ENCODE measurements around the gene ITGAL.
"Not testable (repeated sequence)": the region's sequence is repeated elsewhere in the genome, so short reads cannot be mapped to it uniquely, and the experiment has no call there.

ITGAL gene

DNA sequence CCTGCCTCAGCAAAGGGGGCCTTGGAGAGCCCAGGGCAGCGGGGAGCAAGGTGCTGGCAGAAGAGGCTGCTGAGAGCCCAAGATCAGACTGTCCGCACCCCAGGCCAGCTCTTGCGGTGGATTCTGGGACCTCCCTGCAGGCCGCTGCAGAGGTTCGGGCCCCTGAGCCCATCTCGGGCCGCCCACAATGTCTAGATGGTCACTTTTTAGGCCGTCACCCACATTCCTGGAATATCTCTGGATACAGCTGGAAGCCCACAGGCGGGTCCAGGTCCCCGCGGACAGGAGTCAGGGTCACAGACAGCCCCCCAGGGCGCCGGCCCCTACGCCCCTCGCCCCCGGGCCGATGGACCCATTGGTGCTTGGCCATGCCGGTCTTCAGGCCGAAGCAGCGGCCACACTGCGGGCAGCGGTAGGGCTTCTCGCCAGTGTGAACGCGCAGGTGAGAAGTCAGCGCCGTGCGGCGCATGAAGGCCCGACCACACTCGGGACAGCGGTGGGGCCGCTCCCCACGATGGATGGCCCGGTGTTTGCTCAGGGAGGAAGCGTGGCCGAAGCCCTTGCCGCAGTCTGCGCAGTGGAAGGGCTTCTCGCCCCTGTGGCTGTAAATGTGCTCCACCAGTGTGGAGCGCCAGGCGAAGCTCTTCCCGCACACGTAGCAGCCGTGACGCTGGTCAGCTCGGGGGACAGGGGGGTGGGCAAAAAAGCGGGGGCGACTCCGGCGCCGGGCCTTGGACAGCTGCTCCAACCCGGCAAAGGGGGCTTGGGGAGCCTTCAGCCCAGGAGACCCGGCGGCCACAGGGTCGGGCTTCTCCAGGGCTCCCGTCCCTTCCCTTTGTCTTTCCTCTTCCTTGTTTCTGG, 60.0 kb downstream of the ITGAL start:
- no peak for FAIRE-seq
- TF ChIP-seq POLR2A (IDR thresholded peaks at IDR 0.05; ENCODE audit: low read depth, low read length) (no peak), TAF1 (IDR thresholded peaks at IDR 0.05; ENCODE audit: borderline replicate concordance, low read depth, low read length) (no peak), POLR2AphosphoS5 (IDR thresholded peaks at IDR 0.05; ENCODE audit: low read depth, low read length) (no peak)
- DNase-seq (ENCODE audit: insufficient read length): no peak

DNA sequence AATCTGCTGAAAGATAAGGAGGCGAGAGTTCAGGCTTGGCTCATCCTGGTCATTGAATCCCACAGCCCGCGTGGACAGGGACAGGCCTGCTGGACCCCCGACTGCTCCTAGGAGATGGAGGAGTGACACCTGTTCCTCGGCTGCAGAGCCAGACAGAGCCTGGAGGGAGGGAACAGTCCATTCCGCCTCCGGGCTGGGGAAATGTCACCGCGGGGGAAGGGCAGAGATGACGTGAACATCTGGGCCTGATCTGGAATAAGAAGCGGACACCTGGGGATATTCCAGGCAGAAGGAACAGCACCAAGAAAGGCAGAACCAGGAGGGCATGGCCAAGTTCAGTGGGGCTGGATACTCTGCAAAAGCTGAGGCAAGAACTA, 60.6 kb downstream of the ITGAL start:
- no peak for TF ChIP-seq TAF1 (IDR thresholded peaks at IDR 0.05; ENCODE audit: borderline replicate concordance, low read depth, low read length)
- no peak for TF ChIP-seq POLR2A (IDR thresholded peaks at IDR 0.05; ENCODE audit: low read depth, low read length)
- no peak for TF ChIP-seq POLR2AphosphoS5 (IDR thresholded peaks at IDR 0.05; ENCODE audit: low read depth, low read length)
- no peak for DNase-seq (ENCODE audit: insufficient read length)
- FAIRE-seq: no peak

DNA sequence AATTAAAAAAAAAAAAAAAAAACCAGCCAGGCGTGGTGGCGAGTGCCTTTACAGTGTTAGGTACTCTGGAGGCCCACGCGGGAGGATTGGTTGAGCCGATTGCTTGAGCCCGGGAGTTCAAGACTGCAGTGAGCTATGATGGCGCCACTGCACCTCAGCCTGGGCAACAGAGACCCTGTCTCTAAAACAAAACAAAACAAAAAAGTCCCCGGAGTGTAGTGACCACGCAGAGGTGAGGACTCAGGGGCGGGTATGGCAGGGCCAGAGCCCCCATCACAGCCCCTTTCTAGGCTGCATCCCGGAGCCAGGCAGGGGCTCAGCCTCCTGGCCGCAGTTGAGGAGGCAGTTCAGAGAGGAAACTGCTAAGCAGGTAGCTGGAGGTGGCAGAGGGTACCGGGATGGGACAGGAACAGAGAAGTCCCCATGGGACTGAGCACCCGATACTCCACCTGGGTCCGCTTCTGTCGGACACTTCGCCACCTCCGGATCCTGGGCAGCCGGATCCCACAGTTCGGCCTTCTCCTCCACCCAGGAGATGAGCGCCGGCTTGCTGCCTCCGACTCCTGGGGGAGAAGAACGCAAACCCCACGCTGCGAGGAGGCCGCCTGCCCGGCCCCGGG, 61.3 kb downstream of the ITGAL start:
- FAIRE-seq (peak; percentile 60), DNase-seq (ENCODE audit: insufficient read length) (no peak)
- TF ChIP-seq TAF1 (IDR thresholded peaks at IDR 0.05; ENCODE audit: borderline replicate concordance, low read depth, low read length) (no peak), POLR2AphosphoS5 (IDR thresholded peaks at IDR 0.05; ENCODE audit: low read depth, low read length) (no peak), POLR2A (IDR thresholded peaks at IDR 0.05; ENCODE audit: low read depth, low read length) (no peak)

DNA sequence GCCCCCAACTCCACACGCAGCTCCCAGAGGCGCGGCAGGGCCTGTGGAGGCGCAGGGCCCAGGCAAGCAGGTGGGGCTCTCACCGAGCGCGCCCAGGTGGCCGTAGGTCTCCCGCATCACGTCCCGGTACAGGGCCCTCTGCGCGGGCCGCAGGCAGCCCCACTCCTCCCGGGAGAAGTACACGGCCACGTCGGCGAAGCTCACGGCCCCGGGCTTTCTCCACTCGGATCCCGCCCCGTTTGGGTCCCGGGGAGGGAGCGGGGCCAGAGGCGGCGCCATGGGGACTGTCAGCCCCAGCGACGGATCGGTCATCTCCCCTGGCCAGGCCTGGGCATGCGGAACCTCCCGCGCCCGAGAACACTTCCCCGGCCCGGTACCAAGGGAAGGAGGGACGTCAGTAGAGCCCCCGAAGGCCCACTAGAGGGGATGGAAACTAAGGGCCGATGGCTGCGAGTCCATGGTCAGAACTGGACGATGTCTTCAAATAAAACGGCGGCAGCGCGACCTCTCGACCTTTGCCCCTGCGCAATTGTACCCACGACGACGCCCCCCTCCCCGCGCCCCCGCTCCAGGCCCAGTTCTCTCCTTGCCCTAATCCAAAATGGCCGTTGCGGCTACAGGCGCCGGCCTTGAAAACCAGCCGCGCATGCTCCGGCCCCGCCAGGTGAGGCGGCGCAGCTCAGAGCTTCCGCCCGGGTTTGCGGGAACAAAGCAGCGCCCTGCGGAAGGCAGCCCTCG, 62.0 kb downstream of the ITGAL start, which contains the start of gene ZNF747:
TSS of gene ZNF747 (minus strand) at position 491 of the 738 bp plus-strand sequence. CDS start at position 312, 179 bp downstream.
- DNase-seq (ENCODE audit: insufficient read length): peak; percentile 93
- FAIRE-seq: peak; percentile 78
- TF ChIP-seq POLR2A (IDR thresholded peaks at IDR 0.05; ENCODE audit: low read depth, low read length) (peak; percentile 25; the same call in 1 of the 2 replicates), TAF1 (IDR thresholded peaks at IDR 0.05; ENCODE audit: borderline replicate concordance, low read depth, low read length) (peak; percentile 76), POLR2AphosphoS5 (IDR thresholded peaks at IDR 0.05; ENCODE audit: low read depth, low read length) (no peak)

DNA sequence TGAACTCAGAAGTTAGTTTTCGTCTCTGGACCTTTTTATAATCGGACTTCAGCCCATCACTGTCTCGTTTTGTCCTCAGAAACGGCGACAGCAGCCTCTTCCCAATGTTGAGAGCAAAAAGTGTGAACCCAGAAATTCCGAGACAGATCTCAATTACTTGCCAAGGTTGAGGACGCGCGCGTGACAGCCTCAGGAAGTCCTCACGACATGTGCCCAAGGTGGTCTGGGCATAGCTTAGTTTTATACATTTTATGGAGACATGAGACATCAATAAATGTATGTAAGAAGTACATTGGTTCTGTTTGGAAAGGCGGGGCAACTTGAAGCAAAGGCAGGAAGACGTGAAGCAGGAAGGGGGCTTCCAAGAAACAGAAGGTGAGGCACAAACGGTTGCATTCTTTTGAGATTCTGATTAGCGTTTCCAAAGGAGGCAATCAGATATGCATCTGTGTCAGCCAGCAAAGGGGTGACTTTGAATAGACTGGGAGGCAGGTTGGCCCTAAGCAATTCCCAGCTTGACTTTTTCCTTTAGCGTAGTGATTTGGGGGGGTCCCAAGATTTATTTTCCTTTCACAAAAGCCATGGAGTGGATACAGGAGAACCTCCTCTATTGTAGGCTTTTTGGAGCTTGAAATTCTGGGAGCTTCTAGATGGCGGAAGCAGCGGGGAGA, 62.7 kb downstream of the ITGAL start:
- no peak for DNase-seq (ENCODE audit: insufficient read length)
- TF ChIP-seq POLR2AphosphoS5 (IDR thresholded peaks at IDR 0.05; ENCODE audit: low read depth, low read length) (peak; percentile 89), TAF1 (IDR thresholded peaks at IDR 0.05; ENCODE audit: borderline replicate concordance, low read depth, low read length) (no peak), POLR2A (IDR thresholded peaks at IDR 0.05; ENCODE audit: low read depth, low read length) (peak; percentile 88)
- peak; percentile 42 for FAIRE-seq

DNA sequence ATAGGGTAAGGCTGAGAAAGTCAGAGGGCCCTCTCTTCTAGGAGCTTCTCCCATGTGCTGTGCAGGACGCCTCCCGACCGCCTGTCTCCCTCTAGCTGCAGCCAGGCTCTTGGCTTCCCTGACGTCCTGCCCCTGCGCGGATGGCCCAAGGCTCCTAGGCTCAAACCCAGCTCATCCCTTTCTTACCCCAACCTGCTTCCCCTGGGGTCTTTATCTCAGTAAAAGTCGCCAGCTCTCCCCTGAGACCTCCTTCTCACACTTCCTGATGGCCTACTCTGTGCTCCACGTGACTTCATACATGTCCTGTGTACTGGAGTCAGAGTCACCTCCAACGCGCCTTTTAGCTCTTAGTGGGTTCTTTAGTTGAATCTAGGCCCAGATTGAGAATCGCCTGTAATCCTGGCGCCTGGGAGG, 63.2 kb downstream of the ITGAL start:
- peak; percentile 70 for FAIRE-seq
- TF ChIP-seq POLR2A (IDR thresholded peaks at IDR 0.05; ENCODE audit: low read depth, low read length): peak; percentile 61
- peak; percentile 33; the same call in 1 of the 2 replicates for TF ChIP-seq POLR2AphosphoS5 (IDR thresholded peaks at IDR 0.05; ENCODE audit: low read depth, low read length)
- TF ChIP-seq TAF1 (IDR thresholded peaks at IDR 0.05; ENCODE audit: borderline replicate concordance, low read depth, low read length): 0 out of 2 replicates have a peak, but pooled peaks have one; percentile 29
- DNase-seq (ENCODE audit: insufficient read length): peak; percentile 77

DNA sequence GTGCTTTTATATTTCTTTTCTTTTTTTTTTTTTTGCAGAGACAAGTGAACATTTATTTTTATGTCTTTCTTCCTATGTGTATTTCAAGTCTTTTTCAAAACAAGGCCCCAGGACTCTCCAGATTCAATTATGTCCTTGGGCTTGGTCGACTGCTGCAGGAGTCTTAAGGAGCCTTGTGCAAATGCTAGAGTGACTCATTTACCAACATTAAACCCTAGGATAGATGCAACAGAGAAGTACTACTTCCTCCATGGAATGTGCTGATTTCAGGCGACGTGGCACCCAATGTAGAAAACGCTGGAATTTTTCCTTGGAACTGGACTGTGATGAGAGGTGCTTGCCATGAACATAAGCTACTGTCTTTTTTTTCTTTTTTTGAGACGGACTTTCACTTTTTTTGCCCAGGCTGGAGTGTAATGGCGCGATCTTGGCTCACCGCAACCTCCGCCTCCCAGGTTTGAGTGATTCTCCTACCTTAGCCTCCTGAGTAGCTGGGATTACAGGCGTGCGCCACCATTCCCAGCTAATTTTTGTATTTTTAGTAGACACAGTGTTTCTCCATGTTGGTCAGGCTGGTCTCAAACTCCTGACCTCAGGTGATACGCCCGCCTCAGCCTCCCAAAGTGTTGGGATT, 64.0 kb downstream of the ITGAL start:
- DNase-seq (ENCODE audit: insufficient read length); FAIRE-seq: not testable (repeated sequence)

DNA sequence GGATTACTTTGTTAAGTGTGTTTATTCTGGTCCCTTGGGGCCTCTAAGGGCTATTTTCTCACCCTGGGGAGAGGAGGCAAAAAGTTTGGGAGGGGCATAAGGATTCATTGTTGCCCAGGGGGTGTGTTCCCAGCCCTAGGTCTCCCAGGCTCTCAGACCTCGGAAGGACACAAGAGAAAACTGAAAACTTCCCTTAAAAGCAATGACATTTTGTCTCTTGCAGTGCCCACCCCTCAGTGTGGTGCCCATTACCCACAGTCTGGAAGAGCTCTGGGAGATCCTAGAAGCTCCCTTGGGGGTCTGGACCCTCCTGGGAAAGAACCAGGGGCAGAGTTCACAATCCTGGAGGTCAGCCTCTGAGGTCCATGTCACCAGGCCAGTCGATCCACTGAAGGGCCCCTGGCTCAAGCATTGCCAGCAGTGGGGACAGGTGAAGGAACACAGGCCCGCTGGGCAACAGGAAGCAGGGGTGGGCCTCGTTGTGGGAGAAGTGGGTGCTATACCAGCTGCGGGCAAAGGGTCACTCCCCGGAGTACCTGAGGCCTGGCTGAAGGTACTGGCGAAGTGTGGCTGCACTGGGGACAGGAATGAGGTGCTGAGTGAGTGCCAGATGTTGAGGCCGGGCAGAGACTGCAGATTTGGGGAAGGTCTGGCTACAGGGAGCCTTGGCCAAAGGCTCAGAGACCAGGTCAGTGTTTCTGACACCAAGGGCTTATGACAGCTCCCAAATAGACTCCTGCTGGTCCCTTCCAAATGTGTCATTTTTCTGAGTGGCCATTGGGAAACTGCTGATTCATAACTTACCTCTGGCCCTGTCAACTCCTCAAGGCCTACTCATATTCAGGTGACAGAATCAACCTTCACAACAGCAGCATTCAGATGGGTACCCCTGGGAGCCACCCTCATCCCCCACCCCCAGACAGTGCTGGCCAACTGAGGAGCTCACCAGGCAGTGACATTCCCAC, 66.7 kb downstream of the ITGAL start:
- no peak for DNase-seq (ENCODE audit: insufficient read length)
- FAIRE-seq: no peak
- TF ChIP-seq TAF1 (IDR thresholded peaks at IDR 0.05; ENCODE audit: borderline replicate concordance, low read depth, low read length) (no peak), POLR2AphosphoS5 (IDR thresholded peaks at IDR 0.05; ENCODE audit: low read depth, low read length) (no peak), POLR2A (IDR thresholded peaks at IDR 0.05; ENCODE audit: low read depth, low read length) (no peak)

DNA sequence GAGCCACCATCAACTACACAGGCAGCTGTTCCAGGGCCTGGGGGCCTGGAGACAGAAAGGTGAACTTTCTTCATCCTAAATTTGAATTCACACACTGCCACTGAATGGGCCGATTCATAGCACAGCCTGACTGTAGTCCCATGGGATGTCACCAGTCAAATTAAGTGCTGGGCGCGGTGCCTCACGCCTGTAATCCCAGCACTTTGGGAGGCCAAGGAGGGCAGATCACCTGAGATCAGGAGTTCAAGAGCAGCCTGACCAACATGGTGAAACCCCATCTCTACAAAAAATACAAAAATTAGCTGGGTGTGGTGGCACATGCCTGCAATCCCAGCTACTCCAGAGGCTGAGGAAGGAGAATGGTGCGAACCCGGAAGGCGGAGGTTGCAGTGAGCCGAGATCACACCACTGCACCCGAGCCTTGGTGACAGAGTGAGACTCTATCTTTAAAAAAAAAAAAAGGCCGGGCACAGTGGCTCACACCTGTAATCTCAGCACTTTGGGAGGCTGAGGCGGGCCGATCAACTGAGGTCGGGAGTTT, 67.5 kb downstream of the ITGAL start:
- DNase-seq (ENCODE audit: insufficient read length); FAIRE-seq: not testable (repeated sequence)

DNA sequence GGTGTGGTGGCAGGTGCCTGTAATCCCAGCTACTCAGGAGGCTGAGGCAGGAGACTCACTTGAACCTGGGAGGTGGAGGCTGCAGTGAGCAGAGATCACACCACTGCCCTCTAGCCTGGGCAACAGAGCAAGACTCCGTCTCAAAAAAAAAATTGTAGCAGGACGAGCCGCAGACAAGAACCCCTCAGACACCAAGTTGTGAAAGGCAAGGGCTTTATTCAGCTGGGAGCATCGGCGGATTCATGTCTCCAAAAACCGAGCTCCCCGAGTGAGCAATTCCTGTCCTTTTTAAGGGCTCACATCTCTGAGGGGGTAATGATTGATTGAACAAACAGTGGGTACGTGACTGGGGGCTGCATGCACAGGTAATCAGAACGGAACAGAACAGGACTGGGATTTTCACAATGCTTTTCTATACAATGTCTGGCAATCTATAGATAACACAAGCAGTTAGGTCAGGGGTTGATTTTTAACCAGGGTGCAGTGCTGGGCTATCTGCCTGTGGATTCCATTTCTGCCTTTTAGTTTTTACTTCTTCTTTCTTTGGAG, 68.4 kb downstream of the ITGAL start:
- not testable (repeated sequence) for DNase-seq (ENCODE audit: insufficient read length); FAIRE-seq
